ENCODE measurements around the gene TTC13.
"Not testable (repeated sequence)": the region's sequence is repeated elsewhere in the genome, so short reads cannot be mapped to it uniquely, and the experiment has no call there.

TTC13 gene

GRCh38 chr1:230978491-230979388, at the start of gene TTC13, which contains the start of gene ARV1:
TSS of gene TTC13 (minus strand) at chr1:230978861. CDS start at chr1:230978830, 31 bp downstream.
TSS of gene ARV1 (plus strand) at chr1:230979094. CDS start at chr1:230979106, 12 bp downstream.
- TF ChIP-seq CTCF (IDR thresholded peaks at IDR 0.05; ENCODE audit: insufficient read depth, low read depth, low read length, missing control alignments), result peak; percentile 53
- DNase-seq (ENCODE audit: low read depth), result peak; percentile 99
- H3K4me3 ChIP-seq (ENCODE audit: low read depth, low read length), result peak within 1 kb of the TSS; percentile 80

- no peak overlapping the region for H3K4me3 ChIP-seq (ENCODE audit: low read depth, low read length)
- TF ChIP-seq CTCF (IDR thresholded peaks at IDR 0.05; ENCODE audit: insufficient read depth, low read depth, low read length, missing control alignments), result no peak
- no peak for DNase-seq (ENCODE audit: low read depth)
These were observed 49.3 kb upstream of the TTC13 start for GRCh38 chr1:231027971-231028370.

- no peak for DNase-seq (ENCODE audit: low read depth)
- no peak for TF ChIP-seq CTCF (IDR thresholded peaks at IDR 0.05; ENCODE audit: insufficient read depth, low read depth, low read length, missing control alignments)
- no peak overlapping the region for H3K4me3 ChIP-seq (ENCODE audit: low read depth, low read length)
These were observed 48.7 kb upstream of the TTC13 start for GRCh38 chr1:231027136-231027925.

GRCh38 chr1:231026576-231026975, 47.9 kb upstream of the TTC13 start:
- DNase-seq (ENCODE audit: low read depth), result no peak
- no peak for TF ChIP-seq CTCF (IDR thresholded peaks at IDR 0.05; ENCODE audit: insufficient read depth, low read depth, low read length, missing control alignments)
- H3K4me3 ChIP-seq (ENCODE audit: low read depth, low read length), result no peak overlapping the region

GRCh38 chr1:231023150-231023549, 44.5 kb upstream of the TTC13 start:
- H3K4me3 ChIP-seq (ENCODE audit: low read depth, low read length), result no peak overlapping the region
- no peak for DNase-seq (ENCODE audit: low read depth)
- TF ChIP-seq CTCF (IDR thresholded peaks at IDR 0.05; ENCODE audit: insufficient read depth, low read depth, low read length, missing control alignments), result no peak

GRCh38 chr1:231022543-231022942, 43.9 kb upstream of the TTC13 start:
- H3K4me3 ChIP-seq (ENCODE audit: low read depth, low read length); DNase-seq (ENCODE audit: low read depth): not testable (repeated sequence)

- no peak overlapping the region for H3K4me3 ChIP-seq (ENCODE audit: low read depth, low read length)
- DNase-seq (ENCODE audit: low read depth), result no peak
- TF ChIP-seq CTCF (IDR thresholded peaks at IDR 0.05; ENCODE audit: insufficient read depth, low read depth, low read length, missing control alignments), result no peak
These were observed 42.9 kb upstream of the TTC13 start for GRCh38 chr1:231021540-231022031.
